Peyer's patch (tissue), 4 donors: Measurements from ENCODE around the gene C3orf20. TPM values are rescaled to one million over a fixed set of nuclear protein-coding genes. Genes with fewer than 3 reads are reported as not detected.
A peak's percentile ranks its signal among the peaks of the same experiment; 100 is the strongest.
"Not testable (repeated sequence)": the region's sequence is repeated elsewhere in the genome, so short reads cannot be mapped to it uniquely, and the experiment has no call there.

Experiments
- DNase-seq, 3 donors: peaks; one replicate each; pipeline ENCODE4 v3.0.0-alpha.2; 2017 to 2019
- H3K27ac ChIP-seq, 4 donors: fragments of 200-600 bp; sonication (generic); one replicate each; pipeline ENCODE4 v1.5.1; 2016 to 2019
- H3K27me3 ChIP-seq, 2 donors: fragments of 200-600 bp; sonication (generic); one replicate each; pipeline ENCODE4 v1.5.1; 2019
- H3K36me3 ChIP-seq, 3 donors: fragments of 200-600 bp; sonication (generic); one replicate each; pipeline ENCODE4 v1.5.1; 2016 to 2019
- H3K4me1 ChIP-seq, 4 donors: fragments of 200-600 bp; sonication (generic); one replicate each; pipeline ENCODE4 v1.5.1; 2016 to 2019
- H3K4me3 ChIP-seq, 4 donors: fragments of 200-600 bp; sonication (generic); 1 replicate in 3 of 4; 2 replicates in 1 of 4; pipeline ENCODE4 v1.5.1; 2016 to 2019; ENCODE audit warnings: mild to moderate bottlenecking in 1 of 4
- H3K9me3 ChIP-seq, 4 donors: fragments of 200-600 bp; sonication (generic); one replicate each; pipeline ENCODE4 v1.5.1; 2016 to 2019; ENCODE audit warnings: mild to moderate bottlenecking in 1 of 4
- CTCF ChIP-seq, 6 experiments: fragments of 450-650 bp in 4 of 6; fragments of 200-600 bp in 2 of 6; sonication (generic) in 1 of 6; IDR thresholded peaks; one replicate each; pipeline ENCODE4 v1.5.1; 2017 to 2019; ENCODE audit warnings: antibody characterized with exemption in 6 of 6, mild to moderate bottlenecking in 3 of 6, moderate library complexity in 1 of 6
- POLR2A ChIP-seq, 2 donors: fragments of 450-650 bp; IDR thresholded peaks; one replicate each; pipeline ENCODE4 v1.5.1; 2017; ENCODE audit warnings: antibody characterized with exemption in 2 of 2, mild to moderate bottlenecking in 2 of 2, moderate library complexity in 2 of 2
- total RNA-seq, 4 donors: library from RNA; depleted of rRNA; stranded (reverse); fragments of >200 nt; gene quantifications; one replicate each; pipeline ENCODE4 v1.1.0, GENCODE V29; 2016

Gene C3orf20
- total RNA-seq, 4 donors from 2014 or later, result not detected

GRCh38 chr3:14650193-14650592, 24.7 kb upstream of the C3orf20 start:
- H3K9me3 ChIP-seq, result no peaks in the 10 kb centered on the region
- H3K4me3 ChIP-seq, result no peak overlapping the region
- H3K27me3 ChIP-seq, result no peaks in the 10 kb centered on the region
- no peak for DNase-seq
- TF ChIP-seq CTCF (IDR thresholded peaks at IDR 0.05) (no peak), POLR2A (IDR thresholded peaks at IDR 0.05) (no peak)
- H3K36me3 ChIP-seq, result peaks cover 0 to 16% (median 0%) of the 10 kb centered on the region in 3 donors
- H3K27ac ChIP-seq, result no peak overlapping the region
- peaks cover 0 to 37% (median 8%) of the 10 kb centered on the region in 4 donors for H3K4me1 ChIP-seq

DNA sequence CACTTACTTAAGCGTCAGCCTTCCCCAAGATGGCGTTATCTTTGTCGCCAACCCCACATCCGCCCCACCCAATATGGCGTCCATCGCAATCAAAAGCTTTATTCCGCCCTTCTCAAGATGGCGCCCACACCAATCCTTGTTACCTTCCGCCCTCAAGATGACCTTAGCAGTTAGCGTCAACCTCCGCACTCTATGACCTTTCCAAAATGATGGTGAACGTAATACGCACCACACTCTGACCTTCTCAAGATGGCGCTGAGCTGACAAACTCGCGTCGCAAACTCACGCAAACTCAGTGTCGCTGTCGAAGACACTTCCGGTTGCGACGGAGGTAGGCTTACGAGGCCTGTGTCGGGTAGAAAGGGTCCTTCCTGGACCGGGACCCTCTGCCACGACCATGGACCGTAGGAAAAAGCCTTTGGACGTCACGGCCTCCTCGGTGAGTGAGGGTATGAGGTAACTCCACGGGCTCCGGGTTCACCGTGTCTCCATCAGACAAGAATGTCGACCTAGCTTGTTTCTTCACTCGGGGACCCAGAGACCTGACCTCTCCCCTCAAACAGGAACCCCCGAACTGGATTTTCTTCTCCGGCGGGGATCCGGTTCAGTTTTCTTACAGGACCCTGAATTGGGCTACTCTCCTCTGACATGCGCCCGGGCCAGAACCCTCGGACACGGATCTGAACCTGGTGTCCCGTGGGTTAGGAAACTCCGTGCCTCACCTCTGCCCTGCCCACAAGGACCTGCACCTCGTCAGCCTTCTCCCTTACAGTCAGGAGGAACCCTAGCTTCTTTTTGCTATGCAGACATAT, 23.3 kb upstream of the C3orf20 start, which contains the start of gene CCDC174:
TSS of gene CCDC174 (plus strand) at position 323 of the 812 bp plus-strand sequence. CDS start at position 398, 75 bp downstream.
- Histone ChIP-seq H3K36me3 (peaks cover 0 to 31% (median 0%) of the 10 kb centered on the region in 3 donors), H3K9me3 (no peaks in the 10 kb centered on the region), H3K4me1 (peaks cover 0 to 37% (median 8%) of the 10 kb centered on the region in 4 donors), H3K4me3 (peak within 1 kb of the TSS; percentile 61 to 94 (median 76)), H3K27me3 (no peaks in the 10 kb centered on the region), H3K27ac (peak within 1 kb of the TSS; percentile 86 to 94 (median 92))
- TF ChIP-seq CTCF (IDR thresholded peaks at IDR 0.05), result peak in 1 of 6 experiments; percentile 3
- TF ChIP-seq POLR2A (IDR thresholded peaks at IDR 0.05), result peak; percentile 81
- peak; percentile 90 to 98 (median 92) for DNase-seq

DNA sequence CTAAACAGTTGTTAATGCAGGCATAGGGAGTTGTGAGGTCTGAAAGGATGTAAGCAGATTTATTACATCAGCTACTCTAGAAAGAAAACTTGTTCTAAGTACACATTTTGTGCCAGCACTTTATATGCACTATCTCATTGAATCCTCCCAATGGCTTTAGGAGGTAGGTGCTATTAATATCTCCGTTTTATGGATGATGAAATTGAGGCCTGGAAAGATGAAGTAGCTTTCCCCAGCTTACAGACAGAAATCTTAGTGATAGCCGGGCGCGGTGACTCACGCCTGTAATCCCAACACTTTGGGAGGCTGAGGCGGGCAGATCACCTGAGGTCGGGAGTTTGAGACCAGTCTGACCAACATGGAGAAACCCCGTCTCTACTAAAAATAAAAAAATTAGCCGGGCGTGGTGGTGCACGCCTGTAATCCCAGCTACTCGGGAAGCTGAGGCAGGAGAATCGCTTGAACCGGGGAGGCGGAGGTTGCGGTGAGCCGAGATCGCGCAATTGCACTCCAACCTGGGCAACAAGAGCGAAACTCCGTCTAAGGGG, 22.5 kb upstream of the C3orf20 start:
- H3K27me3 ChIP-seq, DNase-seq, H3K9me3 ChIP-seq: not testable (repeated sequence)
- peak overlapping the region; percentile 86 to 94 (median 92) for H3K27ac ChIP-seq
- peak overlapping the region; percentile 61 to 94 (median 76) for H3K4me3 ChIP-seq
- peaks cover 0 to 39% (median 0%) of the 10 kb centered on the region in 3 donors for H3K36me3 ChIP-seq
- H3K4me1 ChIP-seq, result peaks cover 0 to 37% (median 8%) of the 10 kb centered on the region in 4 donors

- DNase-seq, result no peak
- H3K27ac ChIP-seq, result no peak overlapping the region
- H3K27me3 ChIP-seq, result no peaks in the 10 kb centered on the region
- peaks cover 0 to 18% (median 7%) of the 10 kb centered on the region in 4 donors for H3K4me1 ChIP-seq
- H3K9me3 ChIP-seq, result no peaks in the 10 kb centered on the region
- H3K4me3 ChIP-seq, result no peak overlapping the region
- TF ChIP-seq POLR2A (IDR thresholded peaks at IDR 0.05) (no peak), CTCF (IDR thresholded peaks at IDR 0.05) (no peak)
- peaks cover 0 to 90% (median 5%) of the 10 kb centered on the region in 3 donors for H3K36me3 ChIP-seq
These were observed 17.4 kb upstream of the C3orf20 start for GRCh38 chr3:14657579-14657978.

DNA sequence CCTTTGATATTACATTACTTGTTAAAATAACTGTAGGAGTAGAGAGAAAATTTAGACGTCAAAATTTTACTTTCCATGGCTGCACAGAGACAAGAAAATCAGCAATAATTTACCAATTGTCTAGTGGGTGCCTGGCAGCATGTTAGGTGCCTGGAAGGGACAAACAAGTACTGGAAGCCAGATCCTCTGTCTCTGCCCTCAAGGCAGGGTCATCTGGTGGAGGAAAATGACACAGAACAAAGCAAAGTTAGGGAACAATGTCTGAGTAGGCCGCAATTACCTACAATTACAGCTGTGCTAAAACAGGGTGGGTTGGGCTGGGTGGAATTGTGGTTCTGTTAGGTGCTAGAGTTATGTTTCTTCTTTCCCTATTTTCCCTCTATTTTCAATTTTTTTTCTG, 16.0 kb upstream of the C3orf20 start:
- Histone ChIP-seq H3K27ac (no peak overlapping the region), H3K27me3 (no peaks in the 10 kb centered on the region), H3K9me3 (no peaks in the 10 kb centered on the region), H3K4me1 (peaks cover 0 to 4% (median under 1%) of the 10 kb centered on the region in 4 donors), H3K36me3 (peaks cover 0 to 99% (median 7%) of the 10 kb centered on the region in 3 donors), H3K4me3 (no peak overlapping the region)
- no peak for DNase-seq
- no peak for TF ChIP-seq POLR2A (IDR thresholded peaks at IDR 0.05)
- TF ChIP-seq CTCF (IDR thresholded peaks at IDR 0.05), result no peak

DNA sequence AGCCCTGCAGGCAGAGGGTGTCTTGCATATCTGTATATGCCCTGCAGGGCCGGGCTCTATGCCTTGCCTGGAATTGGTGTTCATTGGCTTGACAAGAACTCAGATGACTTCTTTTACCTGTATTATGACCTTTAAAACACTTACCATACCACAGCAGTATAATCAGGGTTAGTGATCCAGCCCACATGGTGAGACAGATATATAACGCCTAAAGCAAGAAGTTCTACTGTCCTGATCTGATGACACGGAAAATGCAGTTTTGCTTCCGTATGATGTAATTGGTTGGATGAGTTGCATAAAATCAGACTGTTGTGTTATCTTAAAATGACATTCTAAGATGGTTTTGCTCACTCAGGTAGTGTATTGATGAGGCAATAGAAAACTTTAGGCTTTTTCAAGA, 14.0 kb upstream of the C3orf20 start:
- H3K27ac ChIP-seq, result no peak overlapping the region
- DNase-seq, result no peak
- H3K36me3 ChIP-seq, result peaks cover 0 to 99% (median 7%) of the 10 kb centered on the region in 3 donors
- H3K4me1 ChIP-seq, result no peaks in the 10 kb centered on the region
- TF ChIP-seq CTCF (IDR thresholded peaks at IDR 0.05) (no peak), POLR2A (IDR thresholded peaks at IDR 0.05) (no peak)
- H3K27me3 ChIP-seq, result no peaks in the 10 kb centered on the region
- no peaks in the 10 kb centered on the region for H3K9me3 ChIP-seq
- no peak overlapping the region for H3K4me3 ChIP-seq
